GM19023 (cell line): ENCODE data around the gene GFOD1.
"Not testable (repeated sequence)": the region's sequence is repeated elsewhere in the genome, so short reads cannot be mapped to it uniquely, and the experiment has no call there.

ENCODE experiments used
- ATAC-seq: cut with Tn5 transposase; IDR thresholded peaks from one replicate; pipeline ENCODE4 v1.9.1; 2021; ENCODE audit warnings: mild to moderate bottlenecking, moderate library complexity; ENCODE audit not compliant: unreplicated experiment

Gene GFOD1

GRCh38 chr6:13445005-13445743, 42.2 kb downstream of the GFOD1 start:
- no peak for ATAC-seq

- no peak for ATAC-seq
Measured at GRCh38 chr6:13444604-13445003, 42.8 kb downstream of the GFOD1 start.

DNA sequence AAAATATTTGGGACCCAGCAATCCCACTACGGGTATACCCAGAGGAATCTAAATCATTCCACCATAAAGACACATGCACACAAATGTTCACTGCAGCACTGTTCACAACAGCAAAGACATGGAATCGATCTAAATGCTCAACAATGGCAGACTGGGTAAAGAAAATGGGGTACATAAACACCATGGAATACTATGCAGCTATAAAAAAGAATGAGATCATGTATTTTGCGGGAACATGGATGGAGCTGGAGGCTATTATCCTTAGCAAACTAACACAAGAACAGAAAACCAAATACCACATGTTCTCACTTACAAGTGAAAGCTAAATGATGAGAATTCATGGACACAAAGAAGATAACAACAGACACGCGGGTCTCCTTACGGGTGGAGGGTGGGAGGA, 43.4 kb downstream of the GFOD1 start:
- not testable (repeated sequence) for ATAC-seq

GRCh38 chr6:13441778-13442177, 45.6 kb downstream of the GFOD1 start:
- no peak for ATAC-seq

DNA sequence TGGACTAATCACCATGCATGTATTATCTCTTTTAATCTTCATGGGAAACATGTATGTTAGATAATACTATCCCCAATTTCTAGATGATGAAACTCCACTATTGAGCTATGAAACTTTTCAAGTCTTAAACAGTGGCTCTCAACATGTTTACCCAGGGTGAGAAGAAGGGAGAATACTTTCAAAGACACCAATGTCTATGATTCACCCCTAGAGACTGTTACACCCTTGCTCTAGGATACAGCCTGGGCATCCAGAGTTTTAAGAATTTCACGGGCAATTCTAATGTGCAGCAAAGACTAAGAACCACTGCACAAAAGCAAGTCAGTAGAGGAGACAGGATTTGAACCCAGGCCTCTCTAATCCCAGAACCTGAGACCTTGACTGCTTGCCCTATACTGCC, 47.8 kb downstream of the GFOD1 start:
- ATAC-seq = no peak

GRCh38 chr6:13438126-13438525, 49.3 kb downstream of the GFOD1 start:
- ATAC-seq = no peak

GRCh38 chr6:13437218-13437996, 50.0 kb downstream of the GFOD1 start:
- no peak for ATAC-seq

GRCh38 chr6:13436399-13437217, 50.8 kb downstream of the GFOD1 start:
- ATAC-seq = no peak

DNA sequence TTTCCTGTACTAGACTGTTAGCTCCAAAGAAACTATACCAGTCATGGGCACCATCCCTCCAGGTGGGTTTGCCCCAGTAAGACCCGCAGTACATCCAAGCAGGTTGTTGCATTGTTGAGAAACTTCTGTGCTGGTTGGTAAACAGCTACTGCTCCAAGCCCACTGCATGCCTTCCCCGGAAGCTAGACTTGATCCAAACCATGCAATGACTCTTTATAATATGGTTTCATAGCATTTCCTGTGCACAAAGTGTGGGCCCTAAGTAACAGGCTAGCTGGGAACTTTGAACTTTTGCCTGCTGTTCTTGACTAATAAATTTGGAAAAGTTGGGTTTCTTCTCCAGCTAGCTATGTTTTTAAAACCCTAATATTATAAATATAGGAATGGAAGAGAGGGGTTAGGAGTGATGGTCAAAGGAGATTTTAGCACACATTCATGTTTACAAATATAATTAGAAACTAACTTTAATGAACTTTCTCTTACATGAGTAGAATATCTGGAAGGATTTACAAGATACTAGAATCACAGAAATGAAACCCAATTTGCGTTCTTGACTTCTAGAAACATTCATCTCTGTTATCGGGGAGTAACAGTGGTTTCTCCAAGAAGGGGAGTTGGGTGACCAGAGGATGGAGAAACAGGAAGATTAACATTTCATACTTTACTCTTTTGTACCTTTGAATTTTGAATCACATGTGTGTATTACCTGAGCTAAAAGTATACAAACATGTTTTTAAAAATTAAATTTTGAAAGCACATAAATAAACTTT, 51.7 kb downstream of the GFOD1 start:
- ATAC-seq = no peak

DNA sequence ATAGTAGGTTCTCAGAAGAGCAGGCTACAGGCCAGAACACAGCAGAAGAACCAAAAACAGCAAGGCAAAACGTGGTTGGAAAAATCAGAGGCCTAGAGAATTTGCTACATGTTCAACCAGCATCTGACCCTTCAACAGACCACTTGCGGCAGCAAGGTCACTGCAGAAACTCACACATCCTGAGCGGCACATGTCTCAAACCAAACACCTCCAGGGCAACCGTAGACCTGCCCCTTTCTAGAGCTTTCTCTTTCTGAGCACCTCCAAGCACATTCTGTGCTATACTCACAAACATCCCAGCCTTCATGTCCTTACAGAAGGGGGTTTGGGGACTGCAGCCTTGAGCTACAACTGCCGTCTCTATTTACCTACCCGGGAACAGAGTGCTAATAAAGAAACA, 52.6 kb downstream of the GFOD1 start:
- ATAC-seq = no peak

DNA sequence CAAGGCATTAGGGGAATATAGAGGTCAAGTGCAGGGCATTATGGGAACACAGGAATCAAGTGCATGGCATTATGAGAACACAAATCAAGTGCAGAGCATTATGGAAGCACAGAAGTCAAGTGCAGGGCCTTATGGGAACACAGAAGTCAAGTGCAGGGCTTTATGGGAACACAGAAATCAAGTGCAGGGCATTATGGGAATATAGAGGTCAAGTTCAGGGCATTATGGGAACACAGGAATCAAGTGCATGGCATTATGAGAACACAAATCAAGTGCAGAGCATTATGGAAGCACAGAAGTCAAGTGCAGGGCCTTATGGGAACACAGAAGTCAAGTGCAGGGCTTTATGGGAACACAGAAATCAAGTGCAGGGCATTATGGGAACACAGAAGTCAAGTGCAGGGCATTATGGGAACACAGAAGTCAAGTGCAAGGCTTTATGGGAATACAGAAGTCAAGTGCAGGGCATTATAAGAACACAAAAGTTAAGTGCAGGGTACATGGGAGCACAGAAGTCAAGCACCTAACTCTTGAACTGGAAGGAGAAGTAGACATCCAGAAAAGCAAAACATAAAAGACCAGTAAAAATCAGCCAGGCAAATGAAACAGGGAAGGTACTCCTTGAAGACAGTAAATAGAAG, 53.1 kb downstream of the GFOD1 start:
- not testable (repeated sequence) for ATAC-seq

DNA sequence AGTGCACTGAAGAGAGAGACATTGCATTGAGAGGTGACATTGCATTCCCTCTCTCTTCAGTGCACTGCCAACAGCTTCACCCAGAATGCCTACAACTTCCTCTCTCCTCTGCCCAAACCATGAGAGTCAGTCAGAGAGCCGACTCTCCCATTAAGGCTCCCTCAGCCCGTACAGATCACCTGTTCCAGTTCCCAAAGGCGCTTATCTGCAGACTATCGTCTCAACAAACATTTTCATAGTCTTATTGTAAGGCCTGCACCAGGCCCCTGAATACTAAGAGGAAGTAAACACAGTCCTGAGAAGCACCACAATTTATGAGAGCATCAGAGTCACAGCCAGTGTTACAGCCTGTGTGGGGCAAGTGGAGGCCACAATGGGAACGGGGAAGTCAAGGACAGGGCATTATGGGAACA, 53.7 kb downstream of the GFOD1 start:
- ATAC-seq = no peak

DNA sequence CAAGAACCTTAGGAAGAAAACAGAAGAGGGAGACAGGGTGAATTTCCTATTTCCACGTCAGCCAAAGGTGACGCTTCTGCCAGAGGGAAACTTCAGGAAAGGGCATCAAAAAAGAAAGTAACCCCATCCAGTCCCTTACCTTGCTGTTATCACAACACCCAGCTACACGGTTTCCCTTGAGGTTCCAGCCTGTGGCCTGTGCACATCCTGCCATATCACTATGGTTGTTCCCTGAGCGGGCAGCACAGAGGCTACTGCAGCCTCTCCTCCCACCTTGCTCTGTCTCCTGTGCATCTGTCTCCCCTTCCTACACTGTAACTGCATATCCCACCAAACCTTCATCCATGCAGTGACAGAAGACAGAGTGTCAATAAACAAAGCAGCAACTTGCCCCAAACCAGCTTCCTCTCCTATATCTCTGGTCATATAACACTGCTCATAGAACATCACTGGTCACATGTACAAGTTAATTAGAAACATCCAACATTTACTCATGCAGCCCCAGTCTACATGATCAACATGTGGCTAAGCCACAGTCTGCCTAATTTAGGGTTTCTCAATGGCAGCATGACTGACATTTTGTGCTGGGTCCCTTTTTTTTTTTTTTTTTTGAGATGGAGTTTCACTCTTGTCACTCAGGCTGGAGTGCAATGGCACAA, 54.7 kb downstream of the GFOD1 start:
- no peak for ATAC-seq

DNA sequence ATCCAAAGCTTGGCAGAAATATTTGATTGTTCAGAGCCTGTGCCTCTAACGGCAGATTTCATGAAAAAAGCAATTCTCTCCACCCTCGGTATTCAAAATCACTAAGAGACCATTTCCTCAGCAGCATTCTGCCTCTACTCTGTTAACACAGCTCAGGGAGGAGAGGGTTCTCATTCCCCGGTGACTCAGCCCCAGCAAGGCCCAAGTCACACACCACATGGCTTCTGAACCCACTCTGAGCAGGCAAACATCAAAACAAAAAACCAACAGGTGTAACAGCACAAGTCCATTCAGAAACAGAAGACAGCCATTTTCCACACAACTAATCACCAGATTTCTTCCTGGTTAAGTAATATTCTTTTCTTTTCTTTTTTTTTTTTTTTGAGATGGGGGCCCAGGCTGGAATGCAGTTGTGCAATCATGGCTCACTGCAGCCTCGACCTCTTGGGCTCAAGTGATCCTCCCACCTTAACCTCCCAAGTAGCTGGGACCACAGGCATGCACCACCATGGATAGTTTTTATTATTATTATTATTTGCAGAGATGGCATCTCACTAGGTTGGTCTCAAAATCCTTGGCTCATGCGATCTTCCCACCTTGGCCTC, 55.4 kb downstream of the GFOD1 start:
- ATAC-seq = no peak

DNA sequence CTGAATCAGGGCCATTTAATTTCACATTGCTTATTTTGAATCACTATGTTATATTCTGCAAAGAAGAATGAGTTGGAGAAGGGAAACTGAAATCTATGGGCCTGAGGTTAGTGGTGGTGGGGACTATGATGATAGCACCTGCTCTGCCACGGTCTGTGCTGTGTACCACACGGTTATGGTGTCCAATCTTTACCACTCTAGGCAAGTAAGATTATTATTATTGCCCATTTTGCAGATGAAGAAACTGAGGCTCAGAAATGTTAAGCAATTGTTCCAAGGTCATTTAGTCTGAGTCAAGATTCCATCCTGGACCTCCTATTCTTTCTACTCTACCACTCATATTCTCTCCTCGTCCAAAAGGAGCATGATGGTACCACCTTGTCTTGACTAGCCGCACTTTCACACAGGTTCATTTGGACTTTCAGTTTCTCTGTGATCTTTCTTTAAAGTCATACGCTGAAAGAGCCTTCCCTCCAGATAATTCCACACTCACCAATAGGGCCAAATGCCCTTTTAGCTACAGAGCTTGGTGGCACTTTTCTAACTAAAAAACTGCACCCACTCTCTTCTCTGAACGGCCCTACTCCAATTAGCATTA, 56.2 kb downstream of the GFOD1 start:
- no peak for ATAC-seq

DNA sequence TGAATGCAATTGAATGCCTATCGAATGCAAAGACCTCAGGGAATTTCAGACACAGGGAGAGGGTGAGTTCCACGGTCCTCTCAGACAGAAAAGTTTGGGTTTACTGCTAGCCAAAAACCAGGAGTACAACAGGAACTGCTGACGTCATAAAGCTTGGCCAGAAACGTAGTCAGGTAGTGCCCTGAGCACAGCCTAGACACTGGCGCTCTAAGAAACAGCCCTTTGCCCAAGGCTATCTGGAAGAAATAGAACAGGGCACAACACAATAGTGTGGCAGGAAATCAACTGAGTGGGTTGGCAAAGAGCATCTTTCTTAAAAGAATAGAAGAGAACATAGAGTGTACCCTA, 58.0 kb downstream of the GFOD1 start:
- ATAC-seq = no peak

GRCh38 chr6:13428583-13429405, 58.6 kb downstream of the GFOD1 start:
- peak; percentile 21 for ATAC-seq
